ENCODE results near the gene ABCC5. TPM values are rescaled to one million over a fixed set of nuclear protein-coding genes. Genes with fewer than 3 reads are reported as not detected.

Gene ABCC5
- total RNA-seq, 4 donors from 2014 or later: 15.9 to 46.0 (median 23.3) TPM

DNA sequence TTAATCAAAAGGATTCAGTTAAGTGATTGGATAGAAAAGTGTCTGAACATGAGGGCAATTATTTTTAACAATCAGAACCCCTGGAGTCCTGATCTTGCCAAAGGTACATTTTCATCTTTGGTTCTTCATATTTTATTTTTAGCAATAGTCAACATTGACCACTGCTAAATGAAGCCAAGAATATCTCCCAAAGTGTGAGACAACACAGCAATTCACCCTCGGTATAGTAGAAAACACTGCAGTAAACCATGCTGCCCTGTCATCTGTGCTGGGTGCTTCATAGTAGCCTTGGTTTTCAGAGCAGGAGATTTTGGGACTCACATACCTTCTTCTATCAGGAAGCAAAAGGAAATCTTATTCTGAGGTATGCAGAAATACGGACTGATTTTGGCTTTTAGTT lies 85.8 kb downstream of the ABCC5 start:
- Histone ChIP-seq H3K4me3 (no peak overlapping the region), H3K4me1 (no peaks in the 10 kb centered on the region), H3K27ac (no peak overlapping the region), H3K27me3 (no peaks in the 10 kb centered on the region), H3K36me3 (no peaks in the 10 kb centered on the region), H3K9me3 (no peaks in the 10 kb centered on the region)
- TF ChIP-seq POLR2A (IDR thresholded peaks at IDR 0.05): no peak
- TF ChIP-seq, protein P1, sequence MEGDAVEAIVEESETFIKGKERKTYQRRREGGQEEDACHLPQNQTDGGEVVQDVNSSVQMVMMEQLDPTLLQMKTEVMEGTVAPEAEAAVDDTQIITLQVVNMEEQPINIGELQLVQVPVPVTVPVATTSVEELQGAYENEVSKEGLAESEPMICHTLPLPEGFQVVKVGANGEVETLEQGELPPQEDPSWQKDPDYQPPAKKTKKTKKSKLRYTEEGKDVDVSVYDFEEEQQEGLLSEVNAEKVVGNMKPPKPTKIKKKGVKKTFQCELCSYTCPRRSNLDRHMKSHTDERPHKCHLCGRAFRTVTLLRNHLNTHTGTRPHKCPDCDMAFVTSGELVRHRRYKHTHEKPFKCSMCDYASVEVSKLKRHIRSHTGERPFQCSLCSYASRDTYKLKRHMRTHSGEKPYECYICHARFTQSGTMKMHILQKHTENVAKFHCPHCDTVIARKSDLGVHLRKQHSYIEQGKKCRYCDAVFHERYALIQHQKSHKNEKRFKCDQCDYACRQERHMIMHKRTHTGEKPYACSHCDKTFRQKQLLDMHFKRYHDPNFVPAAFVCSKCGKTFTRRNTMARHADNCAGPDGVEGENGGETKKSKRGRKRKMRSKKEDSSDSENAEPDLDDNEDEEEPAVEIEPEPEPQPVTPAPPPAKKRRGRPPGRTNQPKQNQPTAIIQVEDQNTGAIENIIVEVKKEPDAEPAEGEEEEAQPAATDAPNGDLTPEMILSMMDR (IDR thresholded peaks at IDR 0.05): no peak
- intact Hi-C loops (cut with DNase I; ENCODE audit: low total_unique reads): no loop called here
- DNase-seq: no peak

DNA sequence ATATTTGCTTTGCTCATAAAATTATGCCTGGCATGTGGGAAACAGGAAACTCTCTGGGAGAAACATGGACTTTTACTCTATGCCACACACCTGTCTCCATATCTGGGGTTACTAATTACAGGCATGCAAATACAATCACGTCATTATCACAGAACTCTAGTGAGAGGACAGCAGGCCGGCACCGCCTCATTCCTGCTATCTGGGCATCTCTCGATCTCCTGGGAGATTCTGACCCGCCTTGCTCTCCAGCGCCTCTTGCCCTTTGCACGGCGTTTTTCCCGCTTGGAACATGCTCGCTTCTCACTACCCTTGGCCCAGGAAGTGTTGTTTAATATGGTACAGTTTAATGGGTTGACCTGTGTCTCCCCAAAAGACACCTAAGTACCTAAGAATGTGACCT lies 87.6 kb downstream of the ABCC5 start:
- Histone ChIP-seq H3K36me3 (no peaks in the 10 kb centered on the region), H3K4me3 (no peak overlapping the region), H3K27me3 (no peaks in the 10 kb centered on the region), H3K9me3 (no peaks in the 10 kb centered on the region), H3K27ac (no peak overlapping the region), H3K4me1 (no peaks in the 10 kb centered on the region)
- TF ChIP-seq, protein P1 (IDR thresholded peaks at IDR 0.05): no peak
- TF ChIP-seq POLR2A (IDR thresholded peaks at IDR 0.05): no peak
- intact Hi-C loops (cut with DNase I; ENCODE audit: low total_unique reads): no loop called here
- DNase-seq: no peak

DNA sequence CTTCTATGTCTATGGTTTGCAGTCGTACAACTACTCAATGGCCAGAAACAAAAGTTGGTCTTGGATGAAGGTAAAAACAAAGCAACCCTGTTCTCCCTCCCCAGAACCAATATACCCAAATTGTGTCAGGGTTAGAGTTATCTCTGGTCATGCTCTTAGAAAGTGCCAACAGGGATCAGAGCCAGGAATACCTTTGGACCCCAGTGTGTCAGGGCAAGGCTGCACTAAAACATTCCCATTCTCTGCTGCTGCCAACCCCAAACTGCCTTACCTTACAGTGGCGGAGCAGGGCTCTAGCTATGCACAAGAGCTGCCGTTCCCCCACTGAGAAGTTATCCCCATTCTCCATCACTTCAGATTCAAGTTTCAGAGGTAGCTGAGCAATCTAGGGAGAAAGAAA lies 90.6 kb downstream of the ABCC5 start:
- H3K27me3 ChIP-seq: no peaks in the 10 kb centered on the region
- no peak for TF ChIP-seq POLR2A (IDR thresholded peaks at IDR 0.05)
- TF ChIP-seq, protein P1 (IDR thresholded peaks at IDR 0.05): no peak

DNA sequence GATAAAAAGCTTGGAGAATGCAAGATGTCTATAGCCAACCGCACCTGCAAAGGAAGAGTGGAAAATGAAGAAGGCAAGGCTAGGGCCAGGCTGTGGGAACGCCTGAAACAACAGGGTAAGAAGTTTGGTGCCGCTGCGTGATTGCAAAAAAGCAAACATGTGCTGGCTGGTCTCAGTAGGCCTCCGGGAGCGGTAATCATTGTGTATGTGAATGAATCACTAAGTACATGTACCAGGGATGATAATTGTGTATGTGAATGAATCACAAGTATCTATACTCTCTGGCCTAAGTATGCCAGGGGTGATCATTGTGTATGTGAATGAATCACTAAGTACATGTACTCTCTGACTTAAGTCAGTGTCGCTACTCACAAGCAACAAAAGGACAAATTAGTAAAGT lies 92.7 kb downstream of the ABCC5 start:
- no peaks in the 10 kb centered on the region for H3K27me3 ChIP-seq
- no peak overlapping the region for H3K27ac ChIP-seq
- TF ChIP-seq, protein P1 (IDR thresholded peaks at IDR 0.05): no peak
- no peak for TF ChIP-seq POLR2A (IDR thresholded peaks at IDR 0.05)
- no peaks in the 10 kb centered on the region for H3K4me1 ChIP-seq
- H3K4me3 ChIP-seq: no peak overlapping the region
- no peak for DNase-seq
- intact Hi-C loops (cut with DNase I; ENCODE audit: low total_unique reads): no loop called here
- H3K9me3 ChIP-seq: no peaks in the 10 kb centered on the region
- H3K36me3 ChIP-seq: no peaks in the 10 kb centered on the region

More for the DNA sequence above, 90.6 kb downstream of the ABCC5 start:
- Histone ChIP-seq H3K27ac (no peak overlapping the region), H3K36me3 (no peaks in the 10 kb centered on the region), H3K4me3 (no peak overlapping the region), H3K9me3 (no peaks in the 10 kb centered on the region), H3K4me1 (no peaks in the 10 kb centered on the region)
- intact Hi-C loops (cut with DNase I; ENCODE audit: low total_unique reads): no loop called here
- no peak for DNase-seq

DNA sequence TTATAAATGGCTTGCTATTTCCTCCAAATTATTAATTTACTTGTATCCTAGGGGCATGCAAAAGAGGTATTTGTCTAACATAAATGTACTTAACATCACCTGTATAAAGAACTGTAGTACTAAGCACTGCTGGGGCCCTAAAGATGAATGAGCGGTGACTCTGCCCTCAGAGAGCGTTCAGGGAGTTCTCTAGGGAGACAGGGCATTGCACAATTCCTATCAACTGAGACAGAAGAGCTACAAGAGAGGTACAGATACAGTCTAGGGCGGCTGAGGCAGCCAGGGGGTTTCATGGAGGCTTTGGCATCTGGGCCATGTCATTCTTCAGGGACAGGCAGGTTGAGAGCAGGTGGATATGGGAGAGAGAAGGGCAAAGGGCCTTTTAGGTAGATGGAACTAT lies 93.1 kb downstream of the ABCC5 start:
- no peaks in the 10 kb centered on the region for H3K36me3 ChIP-seq
- no peaks in the 10 kb centered on the region for H3K4me1 ChIP-seq
- no peaks in the 10 kb centered on the region for H3K9me3 ChIP-seq
- intact Hi-C loops (cut with DNase I; ENCODE audit: low total_unique reads): no loop called here
- no peak overlapping the region for H3K4me3 ChIP-seq
- H3K27ac ChIP-seq: no peak overlapping the region
- TF ChIP-seq, protein P1 (IDR thresholded peaks at IDR 0.05): no peak
- TF ChIP-seq POLR2A (IDR thresholded peaks at IDR 0.05): no peak
- H3K27me3 ChIP-seq: no peaks in the 10 kb centered on the region
- DNase-seq: no peak

Measured in uterus (tissue), 4 donors.